ENCODE measurements around the gene FRG2B.
"Not testable (repeated sequence)": the region's sequence is repeated elsewhere in the genome, so short reads cannot be mapped to it uniquely, and the experiment has no call there.

FRG2B gene

GRCh38 chr10:133592716-133593115 is 33.9 kb downstream of the FRG2B start:
- Histone ChIP-seq H3K27me3 (ENCODE audit: insufficient read depth, poor library complexity, severe bottlenecking) (peaks cover 58% of the 10 kb centered on the region), H3K4me1 (ENCODE audit: insufficient read depth, poor library complexity, severe bottlenecking) (no peaks in the 10 kb centered on the region), H3K4me3 (ENCODE audit: severe bottlenecking) (no peak overlapping the region), H3K36me3 (ENCODE audit: low read depth) (no peaks in the 10 kb centered on the region), H3K27ac (ENCODE audit: poor library complexity, severe bottlenecking) (no peak overlapping the region), H3K9me3 (ENCODE audit: severe bottlenecking) (no peaks in the 10 kb centered on the region)
- TF ChIP-seq CTCF (IDR thresholded peaks at IDR 0.05; ENCODE audit: poor library complexity, severe bottlenecking) = no peak
- no peak for DNase-seq (ENCODE audit: low spot score)
- ATAC-seq (ENCODE audit: low read depth) = no peak

GRCh38 chr10:133590970-133591359 is 35.6 kb downstream of the FRG2B start:
- Histone ChIP-seq H3K4me3 (ENCODE audit: severe bottlenecking) (no peak overlapping the region), H3K9me3 (ENCODE audit: severe bottlenecking) (no peaks in the 10 kb centered on the region), H3K4me1 (ENCODE audit: insufficient read depth, poor library complexity, severe bottlenecking) (no peaks in the 10 kb centered on the region), H3K27ac (ENCODE audit: poor library complexity, severe bottlenecking) (no peak overlapping the region), H3K36me3 (ENCODE audit: low read depth) (no peaks in the 10 kb centered on the region), H3K27me3 (ENCODE audit: insufficient read depth, poor library complexity, severe bottlenecking) (peaks cover 48% of the 10 kb centered on the region)
- no peak for TF ChIP-seq CTCF (IDR thresholded peaks at IDR 0.05; ENCODE audit: poor library complexity, severe bottlenecking)
- DNase-seq (ENCODE audit: low spot score) = no peak
- no peak for ATAC-seq (ENCODE audit: low read depth)

GRCh38 chr10:133590226-133590969 is 36.2 kb downstream of the FRG2B start:
- DNase-seq (ENCODE audit: low spot score) (no peak), ATAC-seq (ENCODE audit: low read depth) (no peak)
- no peaks in the 10 kb centered on the region for H3K9me3 ChIP-seq (ENCODE audit: severe bottlenecking)
- H3K4me1 ChIP-seq (ENCODE audit: insufficient read depth, poor library complexity, severe bottlenecking) = no peaks in the 10 kb centered on the region
- H3K4me3 ChIP-seq (ENCODE audit: severe bottlenecking) = no peak overlapping the region
- no peak for TF ChIP-seq CTCF (IDR thresholded peaks at IDR 0.05; ENCODE audit: poor library complexity, severe bottlenecking)
- peaks cover 48% of the 10 kb centered on the region for H3K27me3 ChIP-seq (ENCODE audit: insufficient read depth, poor library complexity, severe bottlenecking)
- no peaks in the 10 kb centered on the region for H3K36me3 ChIP-seq (ENCODE audit: low read depth)
- H3K27ac ChIP-seq (ENCODE audit: poor library complexity, severe bottlenecking) = no peak overlapping the region

GRCh38 chr10:133577037-133577436 is 49.6 kb downstream of the FRG2B start:
- DNase-seq (ENCODE audit: low spot score); H3K27ac ChIP-seq (ENCODE audit: poor library complexity, severe bottlenecking); H3K27me3 ChIP-seq (ENCODE audit: insufficient read depth, poor library complexity, severe bottlenecking); H3K36me3 ChIP-seq (ENCODE audit: low read depth); H3K9me3 ChIP-seq (ENCODE audit: severe bottlenecking); H3K4me3 ChIP-seq (ENCODE audit: severe bottlenecking); ATAC-seq (ENCODE audit: low read depth); H3K4me1 ChIP-seq (ENCODE audit: insufficient read depth, poor library complexity, severe bottlenecking): not testable (repeated sequence)
